Measurements from ENCODE around the gene MACO1. TPM values are rescaled to one million over a fixed set of nuclear protein-coding genes. Genes with fewer than 3 reads are reported as not detected.

Gene MACO1
- total and polyA plus RNA-seq, 9 of the 15 experiments (the other 6 are each of a cell fraction or from before 2014, with no cell fraction given), result 4.6 to 28.4 (median 21.7) TPM

- H3K27me3 ChIP-seq (ENCODE audit: control insufficient read depth in 2 of 2, insufficient read depth in 2 of 2, low read length in 2 of 2), result peaks cover 6 to 31% of the 10 kb centered on the region in 2 experiments
- H3K9me3 ChIP-seq (replicated peaks; ENCODE audit: control insufficient read depth, insufficient read depth, low read depth, low read length), result peaks cover under 1% of the 10 kb centered on the region; the same call in 1 of the 2 replicates
- ChIA-PET CTCF (ENCODE audit: low intra/inter-chr PET ratio) (no interaction called here), POLR2A (interaction anchor here (0.8 kb wide), 1 partner anchor 288 kb away, joined by 3 read pairs; no protein-coding TSS in a partner anchor)
- no peaks in the 10 kb centered on the region for H3K36me3 ChIP-seq (ENCODE audit: control insufficient read depth, insufficient read depth, low read length)
- peak overlapping the region in 1 of 2 experiments; percentile 64; a peak in 2 of 4 replicates for H3K9ac ChIP-seq (ENCODE audit: insufficient read depth in 1 of 2, low read depth in 2 of 2, low read length in 2 of 2)
- no peak overlapping the region for H3K4me3 ChIP-seq
- in situ Hi-C loops (cut with MboI) (no loop called here), intact Hi-C loops (cut with micrococcal nuclease) (no loop called here)
- FAIRE-seq (no peak), ATAC-seq (no peak; the same call in 2 of the 3 replicates), DNase-seq (ENCODE audit: extremely low read depth in 1 of 4, low spot score in 3 of 4) (no peak)
- H2AFZ ChIP-seq (ENCODE audit: low read depth, low read length), result no peak overlapping the region
- no peaks in the 10 kb centered on the region for H4K20me1 ChIP-seq (replicated peaks; ENCODE audit: control insufficient read depth, insufficient read depth, low read length)
- peaks cover 0 to 31% of the 10 kb centered on the region in 2 experiments; a peak in 2 of 5 replicates for H3K4me1 ChIP-seq (replicated peaks in 1 of 2; ENCODE audit: control insufficient read depth in 2 of 2, insufficient read depth in 2 of 2, low read length in 2 of 2)
- no peaks in the 10 kb centered on the region for H3K9me1 ChIP-seq (ENCODE audit: control insufficient read depth, insufficient read depth, low read length)
- BruUV-seq (replicated peaks), result no TSS peak
- no peak overlapping the region for H3K27ac ChIP-seq (ENCODE audit: extremely low read depth, low read depth, low read length)
- TF ChIP-seq PRMT5 (CRISPR knock-in tag; IDR thresholded peaks at IDR 0.05) (0 out of 2 replicates have a peak, but pooled peaks have one; percentile 8), FOXJ2 (tag; IDR thresholded peaks at IDR 0.05) (no peak)
- 35% methylated on average over 22 of the region's 22 CpGs for WGBS (ENCODE audit: insufficient coverage, low coverage, missing lambda C conversion rate)
- no peaks in the 10 kb centered on the region for H3K79me2 ChIP-seq (ENCODE audit: control insufficient read depth, insufficient read depth, low read length)
- H3K4me2 ChIP-seq (ENCODE audit: insufficient read depth, low read length), result no peak overlapping the region
Measured at GRCh38 chr1:25530186-25531081, 99.7 kb downstream of the MACO1 start.

- Histone ChIP-seq H3K27me3 (ENCODE audit: control insufficient read depth in 2 of 2, insufficient read depth in 2 of 2, low read length in 2 of 2) (peaks cover 6 to 31% of the 10 kb centered on the region in 2 experiments), H3K27ac (ENCODE audit: extremely low read depth, low read depth, low read length) (no peak overlapping the region), H3K9ac (ENCODE audit: insufficient read depth in 1 of 2, low read depth in 2 of 2, low read length in 2 of 2) (peak overlapping the region in 1 of 2 experiments; percentile 64; a peak in 1 of 4 replicates), H2AFZ (ENCODE audit: low read depth, low read length) (no peak overlapping the region), H3K9me1 (ENCODE audit: control insufficient read depth, insufficient read depth, low read length) (no peaks in the 10 kb centered on the region), H3K4me2 (ENCODE audit: insufficient read depth, low read length) (no peak overlapping the region), H3K4me1 (replicated peaks in 1 of 2; ENCODE audit: control insufficient read depth in 2 of 2, insufficient read depth in 2 of 2, low read length in 2 of 2) (peaks cover 2 to 37% of the 10 kb centered on the region in 2 experiments; a peak in 3 of 5 replicates), H3K4me3 (no peak overlapping the region), H3K36me3 (ENCODE audit: control insufficient read depth, insufficient read depth, low read length) (no peaks in the 10 kb centered on the region), H3K9me3 (replicated peaks; ENCODE audit: control insufficient read depth, insufficient read depth, low read depth, low read length) (no peaks in the 10 kb centered on the region), H3K79me2 (ENCODE audit: control insufficient read depth, insufficient read depth, low read length) (no peaks in the 10 kb centered on the region), H4K20me1 (replicated peaks; ENCODE audit: control insufficient read depth, insufficient read depth, low read length) (no peaks in the 10 kb centered on the region)
- no TSS peak for BruUV-seq (replicated peaks)
- WGBS (ENCODE audit: insufficient coverage, low coverage, missing lambda C conversion rate), result 24% methylated on average over 11 of the region's 11 CpGs
- in situ Hi-C loops (cut with MboI) (no loop called here), intact Hi-C loops (cut with micrococcal nuclease) (no loop called here)
- ChIA-PET POLR2A (interaction anchor here (0.8 kb wide), 1 partner anchor 288 kb away, joined by 3 read pairs; no protein-coding TSS in a partner anchor), CTCF (ENCODE audit: low intra/inter-chr PET ratio) (no interaction called here)
- no peak for ATAC-seq
- no peak for DNase-seq (ENCODE audit: extremely low read depth in 1 of 4, low spot score in 3 of 4)
- no peak for FAIRE-seq
- TF ChIP-seq ZBTB5 (IDR thresholded peaks at IDR 0.05), result no peak
- no peak for TF ChIP-seq POLR2AphosphoS2 (IDR thresholded peaks at IDR 0.05; ENCODE audit: low read length)
- TF ChIP-seq ZNF280B (CRISPR knock-in tag; IDR thresholded peaks at IDR 0.05), result no peak
- no peak for TF ChIP-seq ZKSCAN3 (CRISPR knock-in tag; IDR thresholded peaks at IDR 0.05)
- TF ChIP-seq SIN3B (IDR thresholded peaks at IDR 0.05; ENCODE audit: low read depth), result no peak
- no peak for TF ChIP-seq FOS (IDR thresholded peaks at IDR 0.05; ENCODE audit: extremely low read depth, insufficient read length)
- no peak for TF ChIP-seq ZFP36 (IDR thresholded peaks at IDR 0.05; ENCODE audit: low read depth, low read length, partially characterized antibody)
- TF ChIP-seq THRA (IDR thresholded peaks at IDR 0.05), result no peak
Measured at GRCh38 chr1:25531082-25531461, 100.4 kb downstream of the MACO1 start.

Measured in K562 (cell line).